ENCODE measurements around the gene RAB11FIP3. TPM values are rescaled to one million over a fixed set of nuclear protein-coding genes. Genes with fewer than 3 reads are reported as not detected.

RAB11FIP3 gene
- total and polyA plus RNA-seq, 9 of the 15 experiments (the other 6 are each of a cell fraction or from before 2014, with no cell fraction given), result 0.46 to 13.1 (median 4.3) TPM

DNA sequence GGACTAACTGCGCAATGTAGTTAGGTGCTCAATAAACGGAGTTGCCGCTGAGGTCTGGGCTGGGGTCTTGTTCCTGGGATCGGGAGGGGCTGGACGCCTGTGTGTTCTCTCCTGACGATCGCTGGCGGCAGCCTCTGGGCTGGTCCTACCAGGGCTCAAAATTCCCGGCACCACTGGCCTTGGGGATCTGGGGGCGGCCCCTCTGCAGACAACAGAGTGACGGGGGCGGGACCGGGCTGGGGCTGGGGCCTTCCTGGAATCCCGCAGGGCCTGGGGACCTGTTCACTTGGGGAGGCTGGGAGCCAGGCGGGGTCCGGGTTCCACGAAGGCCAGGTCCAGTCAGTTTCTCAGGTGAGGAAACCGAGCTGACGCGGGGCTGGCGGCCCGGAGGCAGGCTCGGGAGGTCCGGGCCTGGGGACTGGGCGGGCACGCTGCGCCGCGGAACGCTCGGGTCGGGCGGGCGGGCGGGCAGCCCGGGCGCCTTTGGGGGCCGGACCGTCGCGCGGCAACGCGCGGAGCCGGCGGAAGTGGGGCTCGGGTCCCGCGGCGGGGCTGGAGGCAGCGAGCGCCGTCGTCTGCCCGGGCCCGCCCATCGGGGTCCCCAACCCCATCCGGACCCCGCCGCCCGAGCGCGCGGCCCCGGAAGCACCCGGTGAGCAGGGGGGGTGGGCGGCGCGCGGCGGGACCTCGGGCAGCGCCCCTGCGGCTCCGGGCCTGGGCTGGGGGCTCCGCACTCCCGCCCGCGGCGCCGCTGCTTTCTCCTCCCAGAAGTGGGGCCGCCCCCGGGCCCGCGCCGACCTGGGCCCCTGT lies 144.2 kb downstream of the RAB11FIP3 start, which contains the start of gene PIGQ (continued):
- TF ChIP-seq, protein P1, sequence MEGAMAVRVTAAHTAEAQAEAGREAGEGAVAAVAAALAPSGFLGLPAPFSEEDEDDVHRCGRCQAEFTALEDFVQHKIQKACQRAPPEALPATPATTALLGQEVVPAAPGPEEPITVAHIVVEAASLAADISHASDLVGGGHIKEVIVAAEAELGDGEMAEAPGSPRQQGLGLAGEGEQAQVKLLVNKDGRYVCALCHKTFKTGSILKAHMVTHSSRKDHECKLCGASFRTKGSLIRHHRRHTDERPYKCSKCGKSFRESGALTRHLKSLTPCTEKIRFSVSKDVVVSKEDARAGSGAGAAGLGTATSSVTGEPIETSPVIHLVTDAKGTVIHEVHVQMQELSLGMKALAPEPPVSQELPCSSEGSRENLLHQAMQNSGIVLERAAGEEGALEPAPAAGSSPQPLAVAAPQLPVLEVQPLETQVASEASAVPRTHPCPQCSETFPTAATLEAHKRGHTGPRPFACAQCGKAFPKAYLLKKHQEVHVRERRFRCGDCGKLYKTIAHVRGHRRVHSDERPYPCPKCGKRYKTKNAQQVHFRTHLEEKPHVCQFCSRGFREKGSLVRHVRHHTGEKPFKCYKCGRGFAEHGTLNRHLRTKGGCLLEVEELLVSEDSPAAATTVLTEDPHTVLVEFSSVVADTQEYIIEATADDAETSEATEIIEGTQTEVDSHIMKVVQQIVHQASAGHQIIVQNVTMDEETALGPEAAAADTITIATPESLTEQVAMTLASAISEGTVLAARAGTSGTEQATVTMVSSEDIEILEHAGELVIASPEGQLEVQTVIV (CRISPR knock-in tag; IDR thresholded peaks at IDR 0.05; ENCODE audit: borderline replicate concordance), result no peak
- TF ChIP-seq GABPA (tag; conservative IDR thresholded peaks at IDR 0.05; ENCODE audit: low read depth) (peak; percentile 96), GABPB1 (CRISPR knock-in tag; IDR thresholded peaks at IDR 0.05) (peak; percentile 66), RFX5 (IDR thresholded peaks at IDR 0.05; ENCODE audit: low read depth, low read length) (no peak), CXXC5 (CRISPR knock-in tag; IDR thresholded peaks at IDR 0.05) (peak; percentile 83), GABPB2 (CRISPR knock-in tag; conservative IDR thresholded peaks at IDR 0.05) (no peak), ZNF263 (CRISPR knock-in tag; IDR thresholded peaks at IDR 0.05; ENCODE audit: borderline replicate concordance) (0 out of 2 replicates have a peak, but pooled peaks have one; percentile 33), PHF8 (IDR thresholded peaks at IDR 0.05; ENCODE audit: borderline replicate concordance, low read length) (peak; percentile 52; the same call in 1 of the 2 replicates), SPI1 (IDR thresholded peaks at IDR 0.05; ENCODE audit: borderline replicate concordance, low read depth, low read length) (no peak), ZFX (CRISPR knock-in tag; IDR thresholded peaks at IDR 0.05) (peak; percentile 68), EGR1 (conservative IDR thresholded peaks at IDR 0.05) (peak; percentile 70), ELF1 (tag; IDR thresholded peaks at IDR 0.05) (peak; percentile 42; the same call in 1 of the 2 replicates)
- TF ChIP-seq, protein P2, sequence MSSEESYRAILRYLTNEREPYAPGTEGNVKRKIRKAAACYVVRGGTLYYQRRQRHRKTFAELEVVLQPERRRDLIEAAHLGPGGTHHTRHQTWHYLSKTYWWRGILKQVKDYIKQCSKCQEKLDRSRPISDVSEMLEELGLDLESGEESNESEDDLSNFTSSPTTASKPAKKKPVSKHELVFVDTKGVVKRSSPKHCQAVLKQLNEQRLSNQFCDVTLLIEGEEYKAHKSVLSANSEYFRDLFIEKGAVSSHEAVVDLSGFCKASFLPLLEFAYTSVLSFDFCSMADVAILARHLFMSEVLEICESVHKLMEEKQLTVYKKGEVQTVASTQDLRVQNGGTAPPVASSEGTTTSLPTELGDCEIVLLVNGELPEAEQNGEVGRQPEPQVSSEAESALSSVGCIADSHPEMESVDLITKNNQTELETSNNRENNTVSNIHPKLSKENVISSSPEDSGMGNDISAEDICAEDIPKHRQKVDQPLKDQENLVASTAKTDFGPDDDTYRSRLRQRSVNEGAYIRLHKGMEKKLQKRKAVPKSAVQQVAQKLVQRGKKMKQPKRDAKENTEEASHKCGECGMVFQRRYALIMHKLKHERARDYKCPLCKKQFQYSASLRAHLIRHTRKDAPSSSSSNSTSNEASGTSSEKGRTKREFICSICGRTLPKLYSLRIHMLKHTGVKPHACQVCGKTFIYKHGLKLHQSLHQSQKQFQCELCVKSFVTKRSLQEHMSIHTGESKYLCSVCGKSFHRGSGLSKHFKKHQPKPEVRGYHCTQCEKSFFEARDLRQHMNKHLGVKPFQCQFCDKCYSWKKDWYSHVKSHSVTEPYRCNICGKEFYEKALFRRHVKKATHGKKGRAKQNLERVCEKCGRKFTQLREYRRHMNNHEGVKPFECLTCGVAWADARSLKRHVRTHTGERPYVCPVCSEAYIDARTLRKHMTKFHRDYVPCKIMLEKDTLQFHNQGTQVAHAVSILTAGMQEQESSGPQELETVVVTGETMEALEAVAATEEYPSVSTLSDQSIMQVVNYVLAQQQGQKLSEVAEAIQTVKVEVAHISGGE (CRISPR knock-in tag; IDR thresholded peaks at IDR 0.05), result peak; percentile 87 to 99 (median 90); a peak in 5 of 6 replicates
- TF ChIP-seq, protein P3, sequence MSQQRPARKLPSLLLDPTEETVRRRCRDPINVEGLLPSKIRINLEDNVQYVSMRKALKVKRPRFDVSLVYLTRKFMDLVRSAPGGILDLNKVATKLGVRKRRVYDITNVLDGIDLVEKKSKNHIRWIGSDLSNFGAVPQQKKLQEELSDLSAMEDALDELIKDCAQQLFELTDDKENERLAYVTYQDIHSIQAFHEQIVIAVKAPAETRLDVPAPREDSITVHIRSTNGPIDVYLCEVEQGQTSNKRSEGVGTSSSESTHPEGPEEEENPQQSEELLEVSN (IDR thresholded peaks at IDR 0.05; ENCODE audit: borderline replicate concordance in 1 of 2, extremely low read depth in 1 of 2, insufficient read depth in 1 of 2, insufficient read length in 1 of 2, low read depth in 1 of 2, low read length in 1 of 2, poor library complexity in 1 of 2, severe bottlenecking in 1 of 2), result peak in 1 of 2 experiments; percentile 74

Data from K562 (cell line).